Measurements from ENCODE around the gene IL13.
"Not testable (repeated sequence)": the region's sequence is repeated elsewhere in the genome, so short reads cannot be mapped to it uniquely, and the experiment has no call there.

The IL13 gene

DNA sequence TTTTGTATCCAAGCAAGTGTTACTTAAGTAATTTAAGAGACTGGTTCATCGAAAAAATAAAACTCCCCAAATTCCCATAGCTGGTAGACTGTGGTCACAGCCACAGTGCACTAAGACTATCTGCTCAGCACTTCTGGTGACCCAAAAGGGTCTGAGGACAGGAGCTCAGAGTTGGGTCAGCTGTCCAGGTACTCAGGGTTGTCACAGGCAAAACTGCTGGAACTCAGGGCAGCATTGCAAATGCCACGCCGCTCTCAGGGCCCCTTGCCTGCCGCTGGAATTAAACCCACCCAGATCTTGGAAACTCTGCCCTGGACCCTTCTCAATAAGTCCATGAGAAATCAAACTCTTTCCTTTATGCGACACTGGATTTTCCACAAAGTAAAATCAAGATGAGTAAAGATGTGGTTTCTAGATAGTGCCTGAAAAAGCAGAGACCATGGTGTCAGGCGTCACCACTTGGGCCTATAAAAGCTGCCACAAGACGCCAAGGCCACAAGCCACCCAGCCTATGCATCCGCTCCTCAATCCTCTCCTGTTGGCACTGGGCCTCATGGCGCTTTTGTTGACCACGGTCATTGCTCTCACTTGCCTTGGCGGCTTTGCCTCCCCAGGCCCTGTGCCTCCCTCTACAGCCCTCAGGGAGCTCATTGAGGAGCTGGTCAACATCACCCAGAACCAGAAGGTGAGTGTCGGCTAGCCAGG is at the start of gene IL13:
IL13 (plus strand) TSS at position 498 of the 705 bp plus-strand sequence; CDS start at position 512, 14 bp downstream.
- in situ Hi-C loops (cut with MboI; ENCODE audit: low sequenced_read_pairs): no loop called here

DNA sequence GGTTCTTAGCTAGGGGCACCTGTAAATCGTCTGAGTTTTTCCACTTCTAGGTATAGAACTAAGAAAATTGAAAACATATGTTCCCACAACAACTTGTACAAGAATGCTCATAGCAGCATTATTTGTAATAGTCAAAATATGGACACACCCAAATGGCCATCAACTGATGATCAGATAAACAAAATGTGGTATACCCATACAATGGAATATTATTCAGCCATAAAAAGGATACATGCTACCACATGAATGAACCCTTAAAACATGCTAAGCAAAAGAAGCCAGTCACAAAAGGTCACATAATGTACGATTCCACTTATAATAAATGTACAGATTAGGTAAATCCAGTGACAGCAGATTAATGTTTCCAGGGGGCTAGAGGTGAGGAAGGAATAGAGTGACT is 46.0 kb upstream of the IL13 start:
- in situ Hi-C loops (cut with MboI; ENCODE audit: low sequenced_read_pairs): no loop called here

DNA sequence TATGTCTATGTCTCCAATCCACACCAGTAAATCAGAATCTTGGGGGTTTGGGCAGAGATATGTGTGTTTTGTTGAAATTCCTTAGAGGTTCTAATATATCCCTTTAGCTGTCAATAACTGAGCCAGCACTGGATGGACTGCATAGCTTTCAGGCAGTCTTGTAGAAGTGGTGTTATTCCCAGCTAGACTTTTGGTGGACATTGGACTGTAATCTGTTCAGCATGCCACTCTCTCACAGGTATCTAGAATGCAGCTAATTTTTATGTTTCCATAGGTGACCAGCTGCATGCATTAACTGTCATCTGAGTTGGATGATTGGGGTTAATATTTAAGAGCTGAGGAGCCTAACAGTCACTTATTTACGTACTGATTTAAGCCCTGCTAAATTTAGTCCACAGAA is 45.1 kb upstream of the IL13 start:
- in situ Hi-C loops (cut with MboI; ENCODE audit: low sequenced_read_pairs): no loop called here

DNA sequence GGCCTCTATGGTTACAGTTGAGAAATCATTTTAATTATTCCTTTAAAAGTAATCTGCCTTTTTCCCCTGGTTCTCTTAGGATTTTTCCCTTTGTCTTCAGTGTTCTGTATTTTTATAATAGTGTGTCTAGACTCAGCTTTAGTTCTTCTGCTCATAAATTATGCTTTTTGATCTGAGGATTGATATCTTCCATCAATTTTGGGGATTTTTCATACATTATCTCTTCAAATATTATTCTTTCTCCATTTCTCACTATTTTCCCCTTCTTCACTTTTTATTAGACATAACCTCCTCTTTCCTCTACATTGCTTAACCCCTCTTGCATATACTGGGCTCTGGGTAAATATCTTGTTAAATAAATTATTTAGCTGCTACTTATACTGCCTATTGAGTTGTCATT is 36.3 kb upstream of the IL13 start:
- in situ Hi-C loops (cut with MboI; ENCODE audit: low sequenced_read_pairs): no loop called here

DNA sequence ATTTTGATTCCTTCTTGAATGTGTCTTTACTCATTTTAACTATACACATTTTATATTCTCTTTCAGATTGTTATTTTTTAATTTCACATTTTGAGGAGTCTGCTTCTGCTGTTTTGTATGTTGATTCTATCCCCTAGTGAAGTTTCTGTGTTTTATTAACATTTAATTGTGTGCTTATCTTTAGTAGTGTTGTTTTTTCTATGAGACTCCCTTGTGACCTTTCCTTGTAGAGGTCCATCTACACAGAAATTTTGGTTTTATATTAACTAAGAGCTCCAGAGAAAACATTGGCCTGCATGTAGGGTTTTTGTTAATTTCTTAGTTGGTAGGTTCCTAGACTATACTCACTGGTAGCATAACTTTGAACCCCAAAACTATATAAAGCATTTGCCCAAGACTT is 35.4 kb upstream of the IL13 start:
- in situ Hi-C loops (cut with MboI; ENCODE audit: low sequenced_read_pairs): no loop called here

DNA sequence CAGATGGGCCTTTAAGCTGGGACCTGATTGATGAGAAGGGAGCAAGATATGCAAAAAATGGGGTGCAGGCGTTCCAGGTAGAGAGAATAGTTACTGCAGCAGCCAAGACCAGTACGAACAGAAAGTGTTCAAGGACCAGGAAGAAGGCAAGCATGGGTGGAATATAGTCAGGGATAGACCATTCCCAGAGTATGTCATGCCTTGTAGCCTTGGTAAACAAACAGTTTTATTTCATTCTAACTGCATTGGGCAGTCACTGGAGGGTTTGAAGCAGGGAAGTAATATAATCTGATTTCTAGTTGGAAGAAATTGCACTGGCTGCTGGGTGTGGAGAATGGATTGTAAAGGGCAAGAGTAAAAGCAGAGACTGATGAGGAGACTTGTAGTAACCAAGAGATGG is 30.5 kb upstream of the IL13 start:
- in situ Hi-C loops (cut with MboI; ENCODE audit: low sequenced_read_pairs): no loop called here

DNA sequence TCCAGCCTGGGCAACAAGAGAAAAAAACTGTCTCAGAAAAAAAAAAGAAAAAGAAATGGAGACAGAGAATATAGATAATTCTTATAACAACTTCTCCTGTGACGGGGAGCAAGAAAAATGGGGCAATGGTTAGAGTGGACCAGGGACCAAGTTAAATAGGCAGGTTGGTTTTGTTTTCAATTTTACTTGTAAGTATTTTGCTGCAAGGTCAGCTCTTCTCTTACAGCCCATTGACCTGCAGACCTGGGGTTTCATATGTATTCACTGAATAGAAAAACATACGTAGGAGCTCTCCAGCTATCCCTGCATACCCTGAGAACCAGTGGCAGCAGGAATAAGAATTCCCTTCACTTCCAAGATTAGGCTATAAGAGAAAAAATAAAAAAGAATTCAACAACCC is 29.2 kb upstream of the IL13 start:
- in situ Hi-C loops (cut with MboI; ENCODE audit: low sequenced_read_pairs): no loop called here

DNA sequence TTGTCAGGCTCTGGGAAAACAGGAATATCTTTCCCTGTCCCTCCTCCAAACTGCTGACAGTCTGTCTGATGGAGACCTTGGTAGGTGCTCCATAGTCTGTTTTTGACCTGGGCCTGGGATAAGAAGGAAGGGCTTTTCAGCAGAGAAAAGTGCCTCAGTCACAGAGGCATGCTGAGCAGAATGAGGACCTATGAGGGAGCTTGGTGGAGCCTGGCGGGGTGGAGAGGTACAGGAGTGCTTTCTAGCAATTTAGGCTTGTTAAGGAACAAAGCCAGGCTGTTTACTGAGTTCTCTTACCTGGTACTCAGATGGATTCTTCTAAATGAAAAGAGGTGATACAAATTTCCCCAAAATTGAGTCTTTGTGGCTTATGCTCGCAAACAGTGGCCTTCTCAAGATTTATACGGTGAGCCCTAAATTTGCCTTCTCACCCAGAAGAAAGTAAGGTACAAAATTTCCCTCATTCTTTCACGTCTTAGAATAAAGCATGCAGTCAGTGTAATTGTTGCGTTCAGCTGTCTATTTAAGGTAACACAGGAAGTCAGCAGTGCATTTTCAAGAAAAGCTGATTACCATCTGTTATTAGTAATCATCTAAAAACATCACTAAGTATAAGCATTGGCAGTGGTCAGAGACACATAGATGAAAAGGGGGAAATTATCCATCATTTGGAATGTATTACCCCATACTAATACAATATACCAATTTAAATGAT is 28.6 kb upstream of the IL13 start:
- in situ Hi-C loops (cut with MboI; ENCODE audit: low sequenced_read_pairs): no loop called here

DNA sequence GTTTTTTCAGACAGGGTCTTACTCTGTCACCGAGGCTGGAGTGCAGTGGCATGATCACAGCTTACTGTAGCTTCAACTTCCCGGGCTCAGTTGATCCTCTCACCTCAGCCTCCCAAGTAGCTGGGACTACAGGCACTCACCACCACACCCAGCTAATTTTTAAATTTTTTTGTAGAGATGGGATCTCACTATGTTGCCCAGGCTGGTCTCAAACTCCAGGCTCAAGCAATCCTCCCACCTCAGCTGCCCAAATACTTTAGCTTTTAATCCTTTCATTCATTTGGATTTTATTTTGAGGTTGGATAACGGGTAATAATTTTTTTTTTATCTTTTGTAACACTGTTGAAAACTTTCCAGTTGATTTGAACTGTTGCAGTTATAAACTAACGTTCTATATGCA is 24.4 kb upstream of the IL13 start:
- in situ Hi-C loops (cut with MboI; ENCODE audit: low sequenced_read_pairs): not testable (repeated sequence)

DNA sequence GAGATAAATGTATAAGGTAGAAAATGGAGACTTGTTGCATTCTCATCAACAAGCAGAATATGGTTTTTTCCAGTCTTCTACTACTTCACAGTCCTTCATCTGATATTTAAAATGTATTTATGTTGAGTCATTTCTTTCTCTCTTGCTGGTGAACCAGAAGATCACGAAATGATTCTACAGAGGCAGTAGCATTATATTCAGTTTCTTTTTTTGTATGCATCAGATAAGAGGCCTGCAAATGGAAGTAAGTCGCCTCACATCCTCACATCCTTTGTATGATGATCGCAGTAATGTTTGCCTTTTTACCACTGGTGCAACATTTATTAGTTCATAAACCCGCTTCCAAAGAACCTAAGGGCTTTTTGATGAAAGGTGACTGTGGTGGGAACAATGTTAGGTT is 22.1 kb upstream of the IL13 start:
- in situ Hi-C loops (cut with MboI; ENCODE audit: low sequenced_read_pairs): no loop called here

DNA sequence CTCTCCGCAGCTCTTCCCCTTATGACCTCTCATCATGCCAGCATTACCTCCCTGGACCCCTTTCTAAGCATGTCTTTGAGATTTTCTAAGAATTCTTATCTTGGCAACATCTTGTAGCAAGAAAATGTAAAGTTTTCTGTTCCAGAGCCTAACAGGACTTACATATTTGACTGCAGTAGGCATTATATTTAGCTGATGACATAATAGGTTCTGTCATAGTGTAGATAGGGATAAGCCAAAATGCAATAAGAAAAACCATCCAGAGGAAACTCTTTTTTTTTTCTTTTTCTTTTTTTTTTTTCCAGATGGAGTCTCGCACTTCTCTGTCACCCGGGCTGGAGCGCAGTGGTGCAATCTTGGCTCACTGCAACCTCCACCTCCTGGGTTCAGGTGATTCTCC is 20.7 kb upstream of the IL13 start:
- in situ Hi-C loops (cut with MboI; ENCODE audit: low sequenced_read_pairs): no loop called here

DNA sequence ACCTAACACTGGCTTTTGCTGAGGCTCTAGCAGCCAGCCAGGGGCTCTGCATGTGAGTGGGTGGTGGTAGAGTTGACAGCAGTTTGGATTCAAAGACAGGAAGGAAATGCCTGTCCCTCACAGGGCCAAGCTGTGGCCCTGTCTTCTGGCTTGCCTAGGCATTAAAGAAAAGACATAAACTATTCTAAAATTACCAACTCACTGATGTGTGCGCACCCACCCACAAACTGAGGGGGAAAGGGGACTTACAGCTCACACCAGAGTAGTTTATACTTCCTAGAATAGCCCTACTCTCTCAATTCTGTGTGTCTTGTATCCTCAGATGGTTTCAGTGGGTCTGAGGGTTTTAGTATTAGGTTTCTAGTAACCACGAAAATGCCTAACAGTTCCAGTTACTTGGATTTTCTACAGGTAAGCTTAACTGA is 18.3 kb upstream of the IL13 start:
- in situ Hi-C loops (cut with MboI; ENCODE audit: low sequenced_read_pairs): no loop called here

DNA sequence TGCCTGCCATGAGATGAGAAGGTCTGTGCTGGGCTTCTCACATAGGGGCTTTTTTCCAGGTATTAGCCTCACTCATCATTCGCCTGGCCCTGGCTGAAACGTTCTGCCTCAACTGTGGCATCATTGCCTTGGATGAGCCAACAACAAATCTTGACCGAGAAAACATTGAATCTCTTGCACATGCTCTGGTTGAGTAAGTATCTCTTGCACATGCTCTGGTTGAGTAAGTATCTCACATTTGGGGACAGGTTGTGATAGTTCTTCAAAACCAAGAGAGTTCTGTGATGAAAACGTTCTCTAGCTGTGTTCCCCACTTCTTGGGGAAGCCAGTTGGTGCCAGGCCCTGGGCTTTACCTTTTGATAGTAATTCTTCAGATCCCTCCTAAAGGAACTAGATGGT is 17.4 kb upstream of the IL13 start:
- in situ Hi-C loops (cut with MboI; ENCODE audit: low sequenced_read_pairs): no loop called here

DNA sequence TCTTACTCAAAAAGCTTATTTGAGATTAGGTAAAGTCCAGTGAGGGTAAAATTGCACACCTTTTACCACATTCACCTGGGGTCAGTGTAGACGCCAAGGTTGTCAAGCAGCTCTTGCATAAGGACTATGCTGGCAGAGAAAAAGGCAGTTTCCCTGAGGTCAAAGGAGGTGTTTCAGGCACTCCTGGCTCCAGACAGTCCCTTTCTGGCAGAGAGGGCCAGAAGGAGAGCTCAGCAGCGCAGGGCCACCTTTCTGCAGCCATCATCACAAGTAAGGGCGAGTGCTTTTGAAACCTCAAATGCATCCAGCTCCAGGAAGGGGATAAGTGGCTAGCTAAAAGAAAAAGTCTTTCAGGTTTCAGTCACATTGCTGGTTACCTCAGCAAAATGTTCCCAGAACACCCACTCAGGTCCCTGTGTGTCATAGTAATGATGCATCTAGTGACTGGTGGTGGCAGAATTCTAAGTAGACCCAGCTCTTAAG is 16.7 kb upstream of the IL13 start:
- in situ Hi-C loops (cut with MboI; ENCODE audit: low sequenced_read_pairs): no loop called here

DNA sequence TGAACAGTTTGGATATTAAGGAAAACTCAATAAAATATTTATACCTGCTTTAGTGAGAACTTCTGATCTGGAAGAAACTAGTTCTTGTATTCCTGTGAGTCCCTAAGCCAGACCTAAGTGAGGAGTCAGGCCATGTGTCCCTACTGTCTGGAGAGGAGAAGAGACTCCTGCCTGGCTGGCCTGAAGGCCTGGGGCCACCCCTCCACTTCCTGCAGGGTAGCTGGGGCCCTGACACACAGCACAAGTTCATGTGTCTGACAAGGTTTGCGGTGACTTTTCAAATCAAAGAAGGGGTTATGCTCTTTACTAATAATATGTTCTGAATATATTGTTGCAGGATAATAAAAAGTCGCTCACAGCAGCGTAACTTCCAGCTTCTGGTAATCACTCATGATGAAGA is 16.1 kb upstream of the IL13 start:
- in situ Hi-C loops (cut with MboI; ENCODE audit: low sequenced_read_pairs): no loop called here

DNA sequence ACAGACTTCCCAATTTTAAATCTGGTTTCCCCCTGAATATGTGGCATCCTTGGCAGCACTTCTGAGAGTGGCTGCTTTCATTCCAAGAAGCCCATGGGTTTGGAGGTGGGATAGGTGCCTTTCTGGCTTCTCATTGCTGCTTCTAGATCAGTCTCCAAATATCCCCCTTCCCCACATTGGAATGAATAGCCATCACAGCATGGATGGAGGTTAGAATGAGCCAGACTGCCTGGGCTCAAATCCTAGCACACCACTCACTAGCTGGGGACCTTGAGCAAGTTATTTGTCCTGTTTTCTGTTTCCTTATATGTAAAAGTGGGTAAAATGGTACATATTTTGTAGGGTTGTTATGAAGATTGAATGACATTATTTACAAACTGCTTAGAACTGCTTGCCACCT is 13.8 kb upstream of the IL13 start:
- in situ Hi-C loops (cut with MboI; ENCODE audit: low sequenced_read_pairs): no loop called here

DNA sequence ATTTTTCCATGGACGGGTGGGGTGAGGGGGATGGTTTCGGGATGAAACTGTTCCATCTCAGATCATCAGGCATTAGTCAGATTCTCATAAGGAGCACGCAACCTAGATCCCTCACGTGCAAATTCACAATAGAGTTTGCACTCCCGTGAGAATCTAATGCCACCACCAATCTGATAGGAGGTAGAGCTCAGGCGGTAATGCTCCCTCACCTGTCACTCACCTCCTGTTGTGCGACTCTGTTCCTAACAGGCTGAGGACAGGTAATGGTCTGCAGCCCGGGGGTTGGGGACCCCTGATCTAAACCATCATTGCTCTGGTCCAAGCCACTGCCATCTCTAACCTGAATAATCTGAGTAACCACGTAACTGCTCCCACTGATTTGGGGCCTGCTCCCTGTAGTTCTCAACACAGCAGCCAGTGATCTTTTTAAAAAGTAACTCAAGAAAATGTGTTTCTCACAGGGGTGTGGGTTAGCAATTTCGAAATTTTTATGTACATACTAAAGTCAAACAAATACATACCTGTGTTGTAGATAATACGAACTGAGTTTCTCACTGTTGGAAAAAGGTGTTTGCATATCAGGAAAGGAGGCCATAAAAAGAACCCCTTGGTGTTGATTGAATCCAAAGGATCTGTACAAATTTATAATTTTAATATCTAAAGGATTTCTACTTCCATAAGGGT is 11.2 kb upstream of the IL13 start:
- in situ Hi-C loops (cut with MboI; ENCODE audit: low sequenced_read_pairs): no loop called here

DNA sequence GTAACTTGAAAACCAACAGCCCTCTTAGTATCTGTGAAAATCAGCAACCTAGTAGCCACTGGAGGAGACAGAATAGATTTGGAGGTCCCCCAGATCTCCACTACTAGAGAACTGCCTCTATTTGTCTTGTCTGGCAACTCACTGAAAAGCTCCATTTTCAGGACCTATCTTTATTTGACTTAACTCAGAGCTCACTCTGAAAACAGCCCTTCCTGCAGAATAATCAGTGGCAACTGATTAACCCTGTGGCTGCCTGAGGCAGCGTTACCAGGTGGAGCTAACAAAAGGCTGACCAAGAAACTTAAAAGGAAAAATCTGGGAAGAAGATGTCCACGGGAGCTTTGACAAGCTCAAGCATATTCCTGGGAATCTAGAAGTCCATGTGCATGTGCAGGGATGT is 10.5 kb upstream of the IL13 start:
- in situ Hi-C loops (cut with MboI; ENCODE audit: low sequenced_read_pairs): no loop called here

DNA sequence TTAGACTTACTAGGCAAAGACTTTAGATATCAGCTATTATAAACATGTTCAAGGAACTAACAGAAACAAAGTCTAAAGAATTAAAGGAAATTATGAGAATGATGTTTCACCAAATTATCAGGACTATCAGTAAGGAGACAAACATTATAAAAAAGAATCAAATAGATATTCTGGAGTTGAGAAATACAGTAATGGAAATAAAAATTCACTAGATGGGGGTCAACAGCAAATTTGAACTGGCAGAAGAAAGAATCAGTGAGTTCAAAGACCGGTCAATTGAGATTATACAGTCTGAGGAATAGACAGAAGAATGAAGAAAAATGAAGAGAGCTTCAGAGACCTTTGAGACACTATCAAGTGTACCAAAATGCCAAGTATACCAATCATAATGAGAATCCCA is 9.6 kb upstream of the IL13 start:
- in situ Hi-C loops (cut with MboI; ENCODE audit: low sequenced_read_pairs): no loop called here

DNA sequence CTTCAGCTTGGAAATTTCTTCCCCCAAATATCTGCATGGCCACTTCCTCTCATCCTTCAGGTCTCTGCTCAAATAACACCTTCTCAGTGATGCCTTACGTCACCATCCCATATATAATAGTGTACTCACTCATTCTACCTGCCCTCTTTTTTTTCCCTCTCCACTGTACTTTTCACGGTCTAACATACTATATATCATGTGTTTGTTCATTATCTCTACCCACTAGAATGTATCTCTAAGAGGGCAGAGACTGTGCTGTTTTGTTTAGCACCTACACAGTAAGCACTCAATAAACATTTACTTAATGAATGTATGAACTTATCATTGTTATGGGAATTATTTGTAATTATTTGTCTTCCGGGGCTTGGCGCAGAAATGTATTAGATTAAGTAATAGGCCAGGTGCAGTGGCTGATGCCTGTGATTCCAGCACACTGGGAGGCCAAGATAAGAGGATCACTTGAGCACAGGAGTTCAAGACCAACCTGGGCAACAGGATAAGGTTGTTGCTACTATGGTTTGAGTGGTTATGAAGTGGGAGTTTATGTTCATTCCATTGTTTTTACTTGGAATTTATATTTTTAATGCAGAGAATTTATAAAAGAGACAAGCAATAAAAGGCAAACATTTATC is 6.0 kb upstream of the IL13 start:
- in situ Hi-C loops (cut with MboI; ENCODE audit: low sequenced_read_pairs): no loop called here

DNA sequence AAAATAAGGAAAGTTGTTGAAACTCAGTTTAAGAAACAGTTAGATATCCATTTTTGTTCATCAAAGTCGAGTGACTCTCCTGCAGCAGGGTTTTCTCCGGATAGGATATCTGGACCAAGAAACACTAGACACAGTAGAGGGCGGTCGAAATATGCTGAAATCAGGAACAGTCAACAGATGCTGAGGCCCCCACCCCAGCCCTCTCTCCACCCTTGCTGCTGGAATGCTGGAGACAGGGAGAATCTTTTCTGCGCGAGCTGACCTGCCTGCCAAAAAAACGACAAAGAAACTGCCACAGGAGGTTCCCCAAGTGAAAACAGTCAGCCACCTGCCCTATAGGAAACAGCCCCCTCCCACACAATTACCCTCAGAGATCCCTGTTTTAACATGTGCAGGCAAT is 4.3 kb upstream of the IL13 start:
- in situ Hi-C loops (cut with MboI; ENCODE audit: low sequenced_read_pairs): no loop called here

Data from hTERT RPE-1 (cell line).